NT2/D1 (cell line): ENCODE results near the gene KIZ.

Experiments
- YY1 ChIP-seq: IDR thresholded peaks from 2 replicates; pipeline ENCODE4 v1.6.1; 2011; ENCODE audit not compliant: insufficient read length, insufficient read depth
- ZNF274 ChIP-seq: IDR thresholded peaks from 2 replicates; pipeline ENCODE4 v1.6.1; 2011; ENCODE audit warnings: mild to moderate bottlenecking, low read depth, low read length

DNA sequence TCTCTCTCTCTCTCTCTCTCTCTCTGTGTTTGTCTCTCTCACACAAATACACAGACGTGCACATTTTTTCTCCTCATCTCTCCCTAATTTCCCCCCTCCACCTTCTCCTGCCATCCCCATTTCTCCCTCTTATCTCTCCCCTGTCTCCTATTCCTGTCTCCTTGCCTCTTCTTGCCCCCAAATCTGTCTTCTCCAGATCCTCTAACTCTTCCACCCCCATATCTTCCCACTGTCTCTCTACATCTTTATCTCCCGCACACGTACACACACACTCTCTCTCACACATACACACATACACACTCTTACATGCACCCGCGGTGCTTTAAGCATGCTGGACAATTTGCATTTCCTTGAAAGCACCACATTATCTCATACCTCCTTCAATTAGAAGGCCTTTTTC is 15.9 kb downstream of the KIZ start:
- TF ChIP-seq ZNF274 (no peak), YY1 (no peak)
